OCI-LY7 (cell line): ENCODE measurements around the gene BTBD18.

Experiments used
- EZH2phosphoT487 ChIP-seq: fragments of 200-600 bp; sonication (generic); IDR thresholded peaks from 2 replicates; pipeline ENCODE4 v1.6.1; 2018; ENCODE audit warnings: low read depth, borderline replicate concordance, mild to moderate bottlenecking, mixed run types, antibody characterized with exemption, low read length, moderate library complexity, mixed read lengths
- TF ChIP-seq, protein P1 (sequence below): fragments of 200-600 bp; sonication (generic); conservative IDR thresholded peaks from 2 replicates; pipeline ENCODE4 v1.5.1; 2014; ENCODE audit warnings: mild to moderate bottlenecking, antibody characterized with exemption, low read length, moderate library complexity, mixed read lengths

DNA sequence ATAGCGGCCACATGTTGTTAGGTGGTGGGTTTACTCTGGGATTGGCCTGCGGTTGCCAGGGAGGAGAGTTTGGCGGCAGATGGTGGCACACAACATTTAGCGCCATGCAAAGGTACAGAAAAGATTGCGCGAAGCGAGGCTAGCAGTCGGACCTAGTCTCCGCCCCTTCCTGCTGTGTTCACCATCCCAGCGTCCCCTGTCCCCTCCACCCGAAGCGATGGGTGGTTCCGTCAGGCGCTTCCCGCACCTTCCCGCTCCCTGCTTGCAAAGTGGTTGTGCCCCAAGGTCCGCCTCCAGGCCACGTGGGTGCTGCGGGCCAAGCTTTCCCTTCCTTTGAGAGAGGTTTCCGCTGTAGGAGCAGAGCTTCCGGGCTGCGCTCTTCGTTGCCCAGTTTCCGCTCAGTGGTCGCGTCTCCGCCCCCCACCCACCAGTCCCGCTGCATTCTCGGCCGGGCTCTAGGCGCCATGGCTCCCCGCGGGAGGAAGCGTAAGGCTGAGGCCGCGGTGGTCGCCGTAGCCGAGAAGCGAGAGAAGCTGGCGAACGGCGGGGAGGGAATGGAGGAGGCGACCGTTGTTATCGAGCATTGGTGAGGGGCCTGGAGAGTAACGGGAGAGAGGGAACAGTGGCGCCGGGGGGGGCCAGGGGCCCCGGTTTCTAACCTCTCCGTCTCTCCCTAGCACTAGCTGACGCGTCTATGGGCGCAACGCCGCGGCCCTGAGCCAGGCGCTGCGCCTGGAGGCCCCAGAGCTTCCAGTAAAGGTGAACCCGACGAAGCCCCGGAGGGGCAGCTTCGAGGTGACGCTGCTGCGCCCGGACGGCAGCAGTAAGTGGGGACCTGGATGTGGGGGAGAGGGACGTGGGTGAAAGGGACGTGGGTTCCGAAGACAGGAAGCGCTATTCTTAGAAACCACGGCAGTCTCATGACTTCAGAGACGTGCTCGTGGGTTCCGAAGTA lies 10.2 kb downstream of the BTBD18 start, which contains the start of gene SELENOH:
- TF ChIP-seq, protein P1, sequence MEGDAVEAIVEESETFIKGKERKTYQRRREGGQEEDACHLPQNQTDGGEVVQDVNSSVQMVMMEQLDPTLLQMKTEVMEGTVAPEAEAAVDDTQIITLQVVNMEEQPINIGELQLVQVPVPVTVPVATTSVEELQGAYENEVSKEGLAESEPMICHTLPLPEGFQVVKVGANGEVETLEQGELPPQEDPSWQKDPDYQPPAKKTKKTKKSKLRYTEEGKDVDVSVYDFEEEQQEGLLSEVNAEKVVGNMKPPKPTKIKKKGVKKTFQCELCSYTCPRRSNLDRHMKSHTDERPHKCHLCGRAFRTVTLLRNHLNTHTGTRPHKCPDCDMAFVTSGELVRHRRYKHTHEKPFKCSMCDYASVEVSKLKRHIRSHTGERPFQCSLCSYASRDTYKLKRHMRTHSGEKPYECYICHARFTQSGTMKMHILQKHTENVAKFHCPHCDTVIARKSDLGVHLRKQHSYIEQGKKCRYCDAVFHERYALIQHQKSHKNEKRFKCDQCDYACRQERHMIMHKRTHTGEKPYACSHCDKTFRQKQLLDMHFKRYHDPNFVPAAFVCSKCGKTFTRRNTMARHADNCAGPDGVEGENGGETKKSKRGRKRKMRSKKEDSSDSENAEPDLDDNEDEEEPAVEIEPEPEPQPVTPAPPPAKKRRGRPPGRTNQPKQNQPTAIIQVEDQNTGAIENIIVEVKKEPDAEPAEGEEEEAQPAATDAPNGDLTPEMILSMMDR, result no peak
- no peak for TF ChIP-seq EZH2phosphoT487
